Measurements from ENCODE around the gene EBP.

DNA sequence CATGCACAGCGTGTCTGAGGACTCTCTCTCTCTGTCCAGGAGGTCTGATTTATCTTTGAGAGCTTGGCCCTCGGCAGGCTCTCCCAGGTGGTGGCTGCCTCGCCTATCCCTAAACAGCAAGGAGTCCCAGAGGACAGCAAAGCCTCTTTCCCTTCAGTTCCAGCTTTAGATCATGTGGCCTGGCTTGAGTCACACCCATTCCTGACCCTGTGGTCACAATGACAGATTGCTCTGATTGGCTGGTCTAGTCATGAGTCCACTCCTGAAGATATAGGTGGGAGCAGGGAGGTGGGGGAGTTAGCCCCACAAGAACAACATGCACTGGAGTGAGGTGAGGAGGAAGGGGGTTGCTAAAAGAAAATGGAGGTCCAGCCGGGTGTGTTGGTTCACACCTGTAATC is 24.9 kb upstream of the EBP start:
- TF ChIP-seq, protein P1, sequence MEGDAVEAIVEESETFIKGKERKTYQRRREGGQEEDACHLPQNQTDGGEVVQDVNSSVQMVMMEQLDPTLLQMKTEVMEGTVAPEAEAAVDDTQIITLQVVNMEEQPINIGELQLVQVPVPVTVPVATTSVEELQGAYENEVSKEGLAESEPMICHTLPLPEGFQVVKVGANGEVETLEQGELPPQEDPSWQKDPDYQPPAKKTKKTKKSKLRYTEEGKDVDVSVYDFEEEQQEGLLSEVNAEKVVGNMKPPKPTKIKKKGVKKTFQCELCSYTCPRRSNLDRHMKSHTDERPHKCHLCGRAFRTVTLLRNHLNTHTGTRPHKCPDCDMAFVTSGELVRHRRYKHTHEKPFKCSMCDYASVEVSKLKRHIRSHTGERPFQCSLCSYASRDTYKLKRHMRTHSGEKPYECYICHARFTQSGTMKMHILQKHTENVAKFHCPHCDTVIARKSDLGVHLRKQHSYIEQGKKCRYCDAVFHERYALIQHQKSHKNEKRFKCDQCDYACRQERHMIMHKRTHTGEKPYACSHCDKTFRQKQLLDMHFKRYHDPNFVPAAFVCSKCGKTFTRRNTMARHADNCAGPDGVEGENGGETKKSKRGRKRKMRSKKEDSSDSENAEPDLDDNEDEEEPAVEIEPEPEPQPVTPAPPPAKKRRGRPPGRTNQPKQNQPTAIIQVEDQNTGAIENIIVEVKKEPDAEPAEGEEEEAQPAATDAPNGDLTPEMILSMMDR (optimal IDR thresholded peaks at IDR 0.05 in 1 of 3, IDR thresholded peaks at IDR 0.05 in 1 of 3, conservative IDR thresholded peaks at IDR 0.05 in 1 of 3; ENCODE audit: extremely low read depth in 1 of 3, insufficient read depth in 2 of 3, low read length in 3 of 3) = no peak
- TF ChIP-seq EZH2 (IDR thresholded peaks at IDR 0.05; ENCODE audit: low read length) = no peak
